ENCODE results near the gene ARTN.

Gene ARTN, protein sequence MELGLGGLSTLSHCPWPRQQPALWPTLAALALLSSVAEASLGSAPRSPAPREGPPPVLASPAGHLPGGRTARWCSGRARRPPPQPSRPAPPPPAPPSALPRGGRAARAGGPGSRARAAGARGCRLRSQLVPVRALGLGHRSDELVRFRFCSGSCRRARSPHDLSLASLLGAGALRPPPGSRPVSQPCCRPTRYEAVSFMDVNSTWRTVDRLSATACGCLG

GRCh38 chr1:43933386-43934100 lies at the start of gene ARTN:
TSS of gene ARTN (plus strand) at chr1:43933801. CDS start at chr1:43935657, 1,856 bp downstream.
- DNase-seq (ENCODE audit: low spot score): peak; percentile 50

DNA sequence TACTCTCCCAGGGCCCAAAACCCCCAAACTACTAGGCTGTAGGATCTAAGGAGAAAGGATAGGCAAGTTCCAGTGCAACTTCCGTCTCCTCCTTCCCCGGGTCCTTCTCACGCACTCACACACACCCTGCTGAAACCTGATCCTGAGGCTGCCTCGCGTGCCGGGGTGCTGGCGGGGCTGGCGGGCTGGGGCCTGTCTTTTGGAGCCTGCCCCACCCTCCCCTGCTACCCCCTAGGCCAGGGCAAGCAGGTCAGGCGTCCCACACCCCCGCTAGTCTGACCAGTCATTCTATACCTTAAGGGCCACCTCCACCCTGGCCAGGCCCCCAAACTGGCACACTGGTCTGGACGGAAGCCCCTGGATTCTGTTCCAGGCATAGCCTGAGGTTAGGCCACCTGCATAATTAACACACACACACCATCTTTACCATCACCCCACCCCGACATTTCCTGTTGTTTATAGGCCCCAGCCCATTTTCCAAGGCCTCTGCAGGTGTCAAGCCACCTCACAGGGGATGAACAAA lies 48.3 kb upstream of the ARTN start:
- DNase-seq (ENCODE audit: low spot score): no peak

DNA sequence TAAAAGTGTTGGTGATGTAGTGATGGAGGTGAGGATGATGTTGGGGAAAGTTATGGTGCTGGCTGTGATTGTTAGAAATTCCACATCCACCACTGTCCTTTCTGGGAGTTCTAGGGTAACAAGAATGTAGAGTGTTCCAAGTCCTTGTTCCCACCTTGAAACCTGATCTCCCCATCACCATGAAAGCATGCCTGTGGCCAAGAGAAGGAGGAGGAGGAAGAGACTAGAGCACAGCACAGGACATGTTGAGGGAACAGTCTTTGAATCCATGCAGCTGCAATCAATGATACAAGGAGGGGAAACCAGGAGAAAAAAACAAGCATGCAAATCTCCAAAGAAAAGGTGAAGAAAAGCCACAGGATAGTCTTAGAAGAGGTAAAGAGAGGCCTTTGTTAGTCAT lies 45.9 kb upstream of the ARTN start:
- DNase-seq (ENCODE audit: low spot score): no peak

DNA sequence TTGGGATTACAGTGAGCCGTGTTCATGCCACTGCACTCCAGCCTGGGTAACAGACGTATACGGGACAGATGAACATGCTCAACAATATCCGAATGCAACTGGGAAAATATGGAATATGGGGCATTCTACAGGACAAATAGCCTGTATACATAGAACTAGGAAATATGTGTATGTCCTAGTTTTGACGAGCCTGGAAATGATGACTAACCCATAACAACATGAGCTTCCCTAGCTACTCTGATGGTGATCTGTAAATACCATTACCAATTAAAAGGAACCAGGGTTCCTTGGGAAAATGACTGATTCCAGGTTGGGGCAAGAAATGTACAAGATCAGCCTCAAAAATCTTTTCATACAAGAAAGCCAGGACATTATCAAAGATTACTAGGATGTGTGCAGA lies 42.8 kb upstream of the ARTN start:
- DNase-seq (ENCODE audit: low spot score): no peak

DNA sequence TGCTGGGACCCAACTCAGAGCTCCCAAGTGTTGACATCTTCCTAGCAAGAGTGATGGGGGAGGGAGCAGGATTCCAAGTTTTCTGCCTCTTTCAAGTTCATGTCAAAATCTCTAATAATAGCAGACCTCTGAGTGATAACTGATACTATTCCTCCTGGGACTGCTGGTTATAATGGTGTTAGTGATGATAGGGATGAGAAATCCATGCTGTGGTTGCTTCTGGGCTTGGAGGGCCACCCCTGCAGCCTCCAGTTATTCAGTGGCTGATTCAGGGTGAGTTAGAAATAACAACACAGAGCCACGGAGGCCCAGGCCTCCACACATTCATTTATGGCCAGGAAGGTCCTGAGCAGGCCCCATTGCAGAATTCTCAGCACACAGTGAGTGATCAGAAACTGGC lies 40.6 kb upstream of the ARTN start:
- no peak for DNase-seq (ENCODE audit: low spot score)

DNA sequence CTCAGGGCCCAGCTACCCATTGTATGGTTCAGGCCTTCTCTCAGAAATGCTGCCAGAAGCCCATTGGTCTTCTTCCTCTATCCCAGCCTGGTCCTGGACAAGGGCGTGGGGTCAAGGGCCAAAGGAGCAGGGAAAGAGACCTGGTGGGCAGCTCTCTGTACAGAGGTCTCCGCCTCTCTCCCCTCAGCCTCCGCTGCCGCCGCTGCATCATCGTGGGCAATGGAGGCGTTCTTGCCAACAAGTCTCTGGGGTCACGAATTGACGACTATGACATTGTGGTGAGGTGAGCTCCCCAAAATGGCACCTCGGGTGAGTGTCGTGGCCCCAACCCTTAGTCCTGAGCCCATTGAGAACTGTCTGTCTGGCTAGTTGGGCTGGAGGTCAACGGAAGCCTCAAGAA lies 34.6 kb upstream of the ARTN start:
- no peak for DNase-seq (ENCODE audit: low spot score)

DNA sequence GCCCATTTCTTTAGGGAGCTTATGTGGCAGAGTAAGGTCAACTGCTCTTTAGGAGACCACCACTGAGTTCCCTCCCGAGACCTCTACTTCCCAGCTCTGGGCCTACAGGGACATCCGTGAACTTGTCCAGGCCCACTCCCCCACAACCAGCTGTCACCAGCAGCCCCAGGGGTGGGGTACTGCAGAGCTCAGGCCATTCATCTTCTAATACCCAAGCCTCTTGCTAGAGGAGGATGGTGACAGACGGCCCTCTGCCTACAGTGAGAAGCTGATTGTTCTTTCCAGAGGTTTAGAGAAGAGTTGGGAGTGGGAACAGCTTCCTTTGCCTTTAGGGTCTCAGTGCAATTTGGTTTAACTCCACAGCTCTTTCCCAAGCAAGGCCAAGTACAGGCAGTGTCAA lies 33.2 kb upstream of the ARTN start:
- DNase-seq (ENCODE audit: low spot score): no peak

GRCh38 chr1:43901196-43901961 lies 32.2 kb upstream of the ARTN start:
- DNase-seq (ENCODE audit: low spot score): no peak

GRCh38 chr1:43902058-43902831 lies 31.4 kb upstream of the ARTN start:
- no peak for DNase-seq (ENCODE audit: low spot score)

DNA sequence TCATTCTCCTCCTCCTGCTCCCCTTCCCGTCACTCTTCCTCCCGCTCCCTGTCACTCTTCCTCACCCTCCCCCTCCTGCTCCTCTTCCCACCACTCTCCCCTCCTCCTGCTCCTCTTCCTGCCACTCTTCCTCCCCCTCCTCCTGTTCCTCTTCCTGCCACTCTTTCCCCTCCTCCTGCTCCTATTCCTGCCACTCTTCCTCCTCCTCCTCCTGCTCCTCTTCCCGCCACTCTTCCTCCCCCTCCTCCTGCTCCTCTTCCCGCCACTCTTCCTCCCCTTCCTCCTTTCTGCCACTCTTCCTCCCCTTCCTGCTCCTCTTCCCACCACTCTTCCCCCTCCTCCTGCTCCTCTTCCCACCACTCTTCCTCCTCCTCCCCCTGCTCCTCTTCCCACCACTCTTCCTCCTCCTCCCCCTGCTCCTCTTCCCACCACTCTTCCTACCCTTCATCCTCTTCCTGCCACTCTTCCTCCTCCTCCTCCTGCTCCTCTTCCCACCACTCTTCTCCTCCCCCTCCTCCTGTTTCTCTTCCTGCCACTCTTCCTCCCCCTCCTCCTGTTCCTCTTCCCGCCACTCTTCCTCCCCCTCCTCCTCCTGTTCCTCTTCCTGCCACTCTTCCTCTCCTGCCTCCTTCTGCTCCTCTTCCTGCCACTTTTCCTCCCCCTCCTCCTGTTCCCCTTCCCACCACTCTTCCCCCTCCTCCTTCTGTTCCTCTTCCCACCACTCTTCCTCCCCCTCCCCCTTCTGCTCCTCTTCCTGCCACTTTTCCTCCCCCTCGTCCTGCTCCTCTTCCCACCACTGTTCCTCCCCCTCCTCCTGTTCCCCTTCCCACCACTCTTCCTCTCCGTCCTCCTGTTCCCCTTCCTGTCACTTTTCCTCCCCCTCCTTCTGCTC lies 28.7 kb upstream of the ARTN start:
- DNase-seq (ENCODE audit: low spot score): no peak

DNA sequence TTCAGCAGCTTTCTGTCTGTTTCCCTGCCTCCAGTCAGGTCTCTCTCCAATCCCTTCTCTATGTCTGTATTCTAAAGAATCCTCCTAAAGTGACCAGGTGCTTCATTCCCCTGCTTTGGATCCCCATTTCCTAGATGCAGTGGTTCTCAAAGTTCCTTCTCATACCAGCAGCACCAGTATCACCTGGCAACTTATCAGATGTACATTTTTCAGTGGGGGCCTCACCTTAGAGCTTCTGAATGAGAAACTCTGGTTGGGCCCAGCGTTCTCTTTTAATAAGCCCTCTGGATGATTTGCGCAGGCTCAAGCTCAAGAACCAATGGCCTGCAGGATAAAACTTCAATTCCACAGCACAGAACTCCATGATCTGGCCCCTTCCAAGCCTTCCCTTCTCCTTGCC lies 25.4 kb upstream of the ARTN start:
- no peak for DNase-seq (ENCODE audit: low spot score)

DNA sequence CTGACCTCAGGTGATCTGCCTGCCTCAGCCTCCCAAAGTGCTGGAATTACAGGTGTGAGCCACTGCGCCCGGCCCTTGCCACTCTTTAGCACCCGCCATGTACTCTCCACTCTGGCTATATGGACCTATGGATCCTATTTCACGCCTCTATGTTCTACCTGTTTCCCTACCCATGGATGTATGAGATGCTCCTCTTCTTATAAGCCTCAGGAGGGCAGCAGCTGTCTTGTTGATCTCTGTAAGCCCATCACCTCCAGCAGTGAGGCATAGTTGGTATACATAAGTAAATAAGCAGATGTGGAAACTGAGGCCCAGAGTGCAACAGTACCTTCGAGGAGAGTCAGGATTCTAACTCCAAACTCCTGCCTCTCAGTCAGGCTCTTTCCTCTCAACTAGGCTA lies 24.7 kb upstream of the ARTN start:
- no peak for DNase-seq (ENCODE audit: low spot score)

DNA sequence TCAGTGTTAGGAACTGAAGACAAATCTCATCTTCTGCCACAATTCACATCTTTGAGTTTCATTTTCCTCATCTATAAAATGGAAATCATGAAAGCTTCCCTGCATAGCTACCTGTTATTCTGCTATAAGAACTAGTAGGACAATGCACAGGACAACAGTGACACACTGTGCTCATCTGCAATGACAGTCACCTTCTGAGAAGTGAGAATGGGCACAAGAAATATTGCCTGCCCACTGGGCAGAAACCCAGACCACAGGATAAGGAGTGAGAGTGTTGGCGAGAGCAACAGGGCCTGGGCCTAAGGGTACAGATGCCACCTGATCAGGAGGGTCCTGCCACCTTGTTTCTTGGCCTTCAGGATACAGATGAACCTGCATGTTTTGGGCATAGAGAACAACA lies 23.3 kb upstream of the ARTN start:
- DNase-seq (ENCODE audit: low spot score): no peak

GRCh38 chr1:43912607-43913006 lies 21.0 kb upstream of the ARTN start:
- peak; percentile 87 for DNase-seq (ENCODE audit: low spot score)

- DNase-seq (ENCODE audit: low spot score): no peak
Measured at GRCh38 chr1:43913051-43913501, 20.5 kb upstream of the ARTN start.

DNA sequence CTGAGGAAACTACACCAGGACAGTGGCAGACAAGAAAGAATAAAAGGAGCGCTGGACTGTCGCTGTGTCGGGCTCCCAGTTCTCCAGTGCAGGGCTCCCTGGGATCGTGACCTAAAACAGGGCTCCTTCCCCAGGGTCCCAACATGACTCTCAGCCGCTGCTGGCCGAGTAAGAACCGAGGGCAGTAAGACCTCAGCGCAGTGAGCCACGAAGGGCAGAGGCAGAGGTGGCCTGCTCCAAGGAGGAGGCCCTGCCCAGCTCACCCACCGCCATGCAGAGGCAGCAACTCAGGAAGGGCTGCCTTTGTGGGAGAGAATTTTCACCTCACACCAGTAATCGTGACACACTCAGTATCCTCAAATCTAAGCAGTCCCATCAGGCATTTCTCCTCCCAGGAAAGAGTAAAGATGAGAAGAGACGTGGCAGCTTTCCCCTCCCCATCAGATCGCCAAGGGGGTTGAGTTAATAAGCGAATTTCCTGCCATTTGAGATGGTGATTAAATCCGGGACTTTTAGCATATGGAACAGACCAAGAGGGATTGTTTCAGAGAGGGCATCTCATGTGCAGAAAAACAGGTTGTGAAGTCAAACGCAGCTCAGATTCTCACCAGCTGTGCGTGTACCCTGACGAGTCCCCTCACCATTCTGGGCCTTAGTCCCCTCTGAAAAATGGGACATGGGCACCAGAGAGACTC lies 19.8 kb upstream of the ARTN start:
- no peak for DNase-seq (ENCODE audit: low spot score)

DNA sequence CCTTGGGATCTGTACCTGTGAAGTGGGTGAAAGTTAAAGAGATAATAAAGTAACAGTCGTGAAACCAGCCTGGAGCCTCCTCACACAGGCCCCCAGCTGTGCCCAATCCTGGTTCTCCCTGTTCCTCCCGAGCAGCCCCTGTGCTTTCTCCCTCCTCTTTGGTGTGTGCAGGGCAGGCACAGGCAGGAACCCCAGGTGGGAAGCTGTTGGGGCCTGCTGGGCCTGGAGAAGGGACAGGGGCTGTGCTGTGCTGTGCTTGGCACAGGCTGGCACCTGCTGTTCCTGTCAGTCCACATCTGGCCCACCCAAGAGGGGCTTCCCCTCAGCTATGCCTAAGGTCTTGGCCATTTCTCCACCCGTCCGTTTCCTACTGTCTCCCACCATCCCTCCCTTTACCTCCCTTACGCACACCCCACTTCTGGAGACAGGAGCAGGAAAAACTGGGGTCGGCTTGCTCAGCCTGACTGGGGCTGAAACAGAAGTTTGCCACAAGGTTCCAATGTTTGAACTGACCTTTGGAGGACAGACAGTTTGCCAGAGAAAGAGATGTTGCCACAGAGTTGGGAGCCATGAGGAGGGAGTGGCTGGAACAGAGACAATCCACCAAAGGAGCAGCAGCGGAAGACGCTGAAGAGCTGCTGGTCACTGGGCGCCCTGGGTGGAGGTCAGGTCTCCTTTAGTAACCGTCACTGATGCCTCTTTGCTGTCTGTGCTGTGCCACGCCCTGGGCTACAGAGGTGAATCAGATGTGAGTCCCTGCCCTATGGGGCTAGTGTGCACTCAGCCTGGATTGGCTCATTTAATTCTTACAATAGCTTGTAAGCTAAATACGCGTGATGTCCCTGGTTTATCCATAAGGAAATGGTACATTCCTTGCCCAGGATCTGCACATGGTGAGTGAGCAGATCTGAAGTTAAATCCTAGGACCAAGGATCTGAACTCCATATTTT lies 18.8 kb upstream of the ARTN start:
- no peak for DNase-seq (ENCODE audit: low spot score)

- no peak for DNase-seq (ENCODE audit: low spot score)
Measured at GRCh38 chr1:43919906-43920305, 13.7 kb upstream of the ARTN start.

DNA sequence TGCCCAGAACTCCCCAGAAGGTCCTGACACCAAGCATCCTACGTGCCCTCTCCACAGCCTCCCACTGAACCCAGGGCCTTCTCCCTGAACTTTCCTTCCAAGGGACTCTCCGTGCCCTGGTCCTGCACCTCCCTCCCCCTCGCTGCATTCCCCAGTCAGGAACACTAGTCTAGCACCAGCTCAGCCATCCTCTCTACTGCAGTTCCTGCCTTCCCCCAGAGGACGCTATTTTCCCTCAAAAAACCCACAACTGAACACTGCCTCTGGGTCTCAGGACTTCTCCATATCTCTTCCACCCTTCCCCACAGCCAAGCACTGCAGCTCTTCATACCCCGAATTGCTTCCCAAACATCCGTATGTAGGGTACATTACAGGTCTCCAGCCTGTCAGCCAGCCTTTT lies 12.6 kb upstream of the ARTN start:
- DNase-seq (ENCODE audit: low spot score): no peak
